ENCODE measurements around the gene CHIA. TPM values are rescaled to one million over a fixed set of nuclear protein-coding genes. Genes with fewer than 3 reads are reported as not detected.

CHIA gene
- total and polyA plus RNA-seq, 2 of the 8 experiments (the other 6 are each of a cell fraction or from before 2014, with no cell fraction given), result not detected

DNA sequence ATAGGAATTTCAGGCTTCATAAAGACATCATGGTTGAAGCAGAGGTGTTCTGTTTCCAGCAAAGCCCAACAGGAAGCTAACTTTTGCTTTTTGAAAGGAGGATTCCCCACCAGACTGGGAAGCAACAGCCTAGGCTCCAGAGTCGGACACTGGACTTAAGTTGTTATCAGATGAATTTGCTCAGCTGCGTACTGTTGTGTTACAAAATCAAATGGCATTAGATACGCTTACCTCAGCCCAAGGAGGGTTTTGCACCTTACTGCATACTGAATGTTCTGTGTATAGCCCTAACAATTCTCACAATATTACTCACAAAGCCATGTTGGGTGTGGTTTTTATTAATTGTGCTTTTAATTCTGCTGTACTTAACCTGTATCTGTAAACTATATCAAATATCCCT, 547 bp upstream of the CHIA start:
- H2BK5ac ChIP-seq (ENCODE audit: low read depth, low read length), result no peak overlapping the region
- FAIRE-seq, result no peak
- H2BK12ac ChIP-seq (ENCODE audit: low read depth, low read length), result no peak overlapping the region
- H3K9ac ChIP-seq (replicated peaks in 1 of 4; ENCODE audit: extremely low read depth in 1 of 4, low read depth in 3 of 4, low read length in 3 of 4), result no peak overlapping the region
- no peak overlapping the region for H2AK5ac ChIP-seq (ENCODE audit: low read depth, low read length)
- no peak overlapping the region for H4K8ac ChIP-seq (ENCODE audit: extremely low read depth, insufficient read depth, low read length)
- H3K14ac ChIP-seq (ENCODE audit: insufficient read length), result no peak overlapping the region
- H3K27ac ChIP-seq (ENCODE audit: low read depth, low read length), result no peak overlapping the region
- no peaks in the 10 kb centered on the region for H3K27me3 ChIP-seq (replicated peaks in 1 of 4; ENCODE audit: control insufficient read depth in 3 of 4, extremely low read depth in 1 of 4, insufficient read depth in 3 of 4, low read length in 3 of 4)
- H3K4me2 ChIP-seq (ENCODE audit: insufficient read depth in 1 of 2, low read depth in 2 of 2, low read length in 2 of 2), result no peak overlapping the region
- no peak overlapping the region for H3K4me3 ChIP-seq (ENCODE audit: extremely low read depth in 1 of 4, insufficient read depth in 2 of 4, low read depth in 3 of 4, low read length in 4 of 4)
- H4K20me1 ChIP-seq (replicated peaks in 1 of 2; ENCODE audit: control insufficient read depth in 1 of 2, insufficient read depth in 2 of 2, low read length in 2 of 2), result no peaks in the 10 kb centered on the region
- TF ChIP-seq HDAC2 (IDR thresholded peaks at IDR 0.05; ENCODE audit: borderline replicate concordance in 1 of 2, low read depth in 2 of 2, low read length in 2 of 2) (no peak), ZNF274 (IDR thresholded peaks at IDR 0.05; ENCODE audit: borderline replicate concordance, extremely low read depth, low read length) (no peak), POU5F1 (IDR thresholded peaks at IDR 0.05; ENCODE audit: low read depth, low read length) (no peak)
- CTCF ChIA-PET (ENCODE audit: partially characterized antibody), result interaction anchor here (1.0 to 3.0 kb wide), 3 partner anchors 19 to 67 kb away, joined by 3 to 11 read pairs (median 3); no protein-coding TSS in a partner anchor
- H3K79me1 ChIP-seq (ENCODE audit: low read depth, low read length), result no peaks in the 10 kb centered on the region
- WGBS, 2 experiments (ENCODE audit: extremely low coverage in 1 of 2, insufficient coverage in 1 of 2, insufficient read length in 1 of 2, insufficient replicate concordance in 2 of 2, low coverage in 1 of 2, low lambda C conversion rate in 2 of 2, missing lambda C conversion rate in 1 of 2), result 76% methylated on average over 3 of the region's 3 CpGs; no CpG with 5 or more reads in 1 of the 2 experiments
- H4K5ac ChIP-seq (ENCODE audit: insufficient read length, low read depth, low read length), result no peak overlapping the region
- no peaks in the 10 kb centered on the region for H3K9me3 ChIP-seq (ENCODE audit: insufficient read depth in 2 of 2, low read depth in 1 of 2, low read length in 1 of 2)
- H2BK120ac ChIP-seq (replicated peaks; ENCODE audit: low read depth, low read length), result no peak overlapping the region
- H3K56ac ChIP-seq (replicated peaks; ENCODE audit: insufficient read length, low read depth, low read length), result no peak overlapping the region
- H2BK15ac ChIP-seq (ENCODE audit: low read length), result no peak overlapping the region
- H2BK20ac ChIP-seq (ENCODE audit: low read length), result no peak overlapping the region
- no peak overlapping the region for H3K4ac ChIP-seq (replicated peaks; ENCODE audit: insufficient read length, low read depth, low read length)
- no peak overlapping the region for H3K18ac ChIP-seq (ENCODE audit: extremely low read depth, low read length)
- POLR2A ChIA-PET (ENCODE audit: partially characterized antibody), result interaction anchor here (0.6 to 0.8 kb wide), 2 partner anchors 38 to 151 kb away, joined by 3 read pairs; no protein-coding TSS in a partner anchor
- H3K79me2 ChIP-seq (ENCODE audit: control insufficient read depth in 1 of 2, insufficient read depth in 2 of 2, low read length in 2 of 2), result no peaks in the 10 kb centered on the region
- no peak overlapping the region for H3K23ac ChIP-seq (ENCODE audit: insufficient read length)
- H4K91ac ChIP-seq (replicated peaks; ENCODE audit: insufficient read length, low read length), result no peak overlapping the region
- H2AFZ ChIP-seq (ENCODE audit: low read length), result no peak overlapping the region
- H3K4me1 ChIP-seq (replicated peaks in 1 of 4; ENCODE audit: control insufficient read depth in 3 of 4, insufficient read depth in 4 of 4, low read length in 3 of 4), result no peaks in the 10 kb centered on the region
- no peaks in the 10 kb centered on the region for H3K36me3 ChIP-seq (ENCODE audit: control insufficient read depth in 2 of 4, insufficient read depth in 4 of 4, low read length in 3 of 4)
- no peaks in the 10 kb centered on the region for H3K23me2 ChIP-seq (ENCODE audit: low read depth, low read length)
- no peak for DNase-seq (ENCODE audit: low read depth in 1 of 2, low spot score in 2 of 2)
